NCI-H1417 treated with DMSO at 0.1 percent for 48 hours (cell line): Measurements from ENCODE around the gene HMSD.

Experiments used
- DNase-seq: peaks from one replicate; lab custom pipeline; 2025; lab: John Stamatoyannopoulos, UW

The HMSD gene

GRCh38 chr18:63992751-63993150 is 43.6 kb downstream of the HMSD start:
- DNase-seq: no peak

GRCh38 chr18:63994783-63995399 is 45.8 kb downstream of the HMSD start:
- no peak for DNase-seq

GRCh38 chr18:63997041-63997440 is 47.9 kb downstream of the HMSD start:
- no peak for DNase-seq

GRCh38 chr18:63997606-63998005 is 48.5 kb downstream of the HMSD start:
- no peak for DNase-seq

GRCh38 chr18:63999871-64000270 is 50.8 kb downstream of the HMSD start:
- DNase-seq: no peak

- DNase-seq: no peak
Measured at GRCh38 chr18:64002581-64002980, 53.5 kb downstream of the HMSD start.

- no peak for DNase-seq
Measured at GRCh38 chr18:64009305-64009704, 60.2 kb downstream of the HMSD start.
